ENCODE results near the gene KIRREL1. TPM values are rescaled to one million over a fixed set of nuclear protein-coding genes. Genes with fewer than 3 reads are reported as not detected.

Gene KIRREL1
- total RNA-seq, 1 donor from 2014 or later = 66.8 TPM

DNA sequence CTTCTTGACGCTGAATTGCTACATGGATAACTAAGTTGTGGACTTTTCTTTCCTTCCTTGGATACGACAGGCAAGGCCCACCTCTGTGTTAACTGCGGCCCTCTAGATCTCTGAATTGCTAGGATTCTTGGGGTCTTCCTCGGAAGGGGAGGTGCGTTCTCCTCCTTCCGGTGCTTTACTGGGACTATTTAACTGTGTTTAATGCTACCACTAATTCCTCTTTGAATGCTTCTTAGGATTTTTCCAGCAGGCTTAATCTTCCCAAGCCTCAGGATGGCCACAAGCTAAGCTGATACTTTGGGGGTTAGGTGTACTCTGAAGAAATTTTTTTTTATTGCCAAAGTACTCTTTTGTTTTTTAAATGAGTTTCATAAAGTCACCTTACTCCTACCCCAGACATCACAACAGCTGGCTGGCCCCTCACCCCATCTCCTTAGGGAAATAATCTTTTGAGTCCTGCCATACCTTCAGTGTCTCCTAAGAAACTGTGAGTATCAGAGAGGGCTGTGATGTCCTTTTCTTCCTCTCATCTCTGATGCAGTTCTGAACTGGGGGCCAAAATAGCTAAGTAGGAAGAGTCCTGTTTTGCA, 21.4 kb downstream of the KIRREL1 start:
- Mint-ChIP-seq H3K4me3 (ENCODE audit: unreplicated experiment) (no peak overlapping the region), H3K9me3 (ENCODE audit: unreplicated experiment) (no peaks in the 10 kb centered on the region)
- no peak for DNase-seq (ENCODE audit: low spot score)

DNA sequence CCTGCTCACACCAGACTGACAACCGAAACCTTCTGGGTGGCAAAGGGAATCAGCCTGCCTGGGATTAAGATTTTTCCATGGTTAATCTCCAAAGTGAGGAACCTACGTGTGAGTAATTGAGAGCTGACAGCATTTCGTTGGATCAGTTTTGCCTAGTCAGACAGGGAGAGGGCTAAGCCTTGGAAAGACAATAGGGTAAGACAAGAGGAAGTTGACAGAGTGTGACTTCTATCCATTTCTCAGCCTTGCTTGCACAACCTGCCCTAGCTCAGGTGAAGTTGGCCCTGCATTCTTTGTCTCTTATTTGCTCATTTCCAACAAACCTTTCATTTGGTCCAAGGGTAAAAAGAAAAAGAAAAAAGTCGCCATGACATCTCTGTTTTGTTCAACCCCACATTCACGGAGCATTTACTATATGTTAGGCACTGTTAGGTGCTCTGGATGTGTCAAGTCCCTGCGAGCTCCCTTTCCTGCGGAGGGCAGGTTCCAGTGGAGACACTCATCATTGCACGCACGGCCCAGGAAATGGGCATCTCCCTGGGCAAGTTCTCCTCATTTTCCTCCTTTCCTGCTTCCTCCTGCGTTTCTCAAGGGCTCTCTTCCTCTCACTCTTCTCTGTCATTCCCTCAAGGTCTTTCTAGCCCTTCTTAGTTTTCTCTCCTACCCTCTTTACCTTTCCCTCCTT, 23.3 kb downstream of the KIRREL1 start:
- peak overlapping the region; percentile 70 for H3K4me3 Mint-ChIP-seq (ENCODE audit: unreplicated experiment)

More for the DNA sequence above, 21.4 kb downstream of the KIRREL1 start:
- H3K4me1 Mint-ChIP-seq (ENCODE audit: unreplicated experiment) = peaks cover 88% of the 10 kb centered on the region
- H3K36me3 Mint-ChIP-seq (ENCODE audit: low read depth, unreplicated experiment) = peaks cover 10% of the 10 kb centered on the region
- peaks cover 9% of the 10 kb centered on the region for H3K27me3 Mint-ChIP-seq (ENCODE audit: unreplicated experiment)
- TF ChIP-seq, protein P1, sequence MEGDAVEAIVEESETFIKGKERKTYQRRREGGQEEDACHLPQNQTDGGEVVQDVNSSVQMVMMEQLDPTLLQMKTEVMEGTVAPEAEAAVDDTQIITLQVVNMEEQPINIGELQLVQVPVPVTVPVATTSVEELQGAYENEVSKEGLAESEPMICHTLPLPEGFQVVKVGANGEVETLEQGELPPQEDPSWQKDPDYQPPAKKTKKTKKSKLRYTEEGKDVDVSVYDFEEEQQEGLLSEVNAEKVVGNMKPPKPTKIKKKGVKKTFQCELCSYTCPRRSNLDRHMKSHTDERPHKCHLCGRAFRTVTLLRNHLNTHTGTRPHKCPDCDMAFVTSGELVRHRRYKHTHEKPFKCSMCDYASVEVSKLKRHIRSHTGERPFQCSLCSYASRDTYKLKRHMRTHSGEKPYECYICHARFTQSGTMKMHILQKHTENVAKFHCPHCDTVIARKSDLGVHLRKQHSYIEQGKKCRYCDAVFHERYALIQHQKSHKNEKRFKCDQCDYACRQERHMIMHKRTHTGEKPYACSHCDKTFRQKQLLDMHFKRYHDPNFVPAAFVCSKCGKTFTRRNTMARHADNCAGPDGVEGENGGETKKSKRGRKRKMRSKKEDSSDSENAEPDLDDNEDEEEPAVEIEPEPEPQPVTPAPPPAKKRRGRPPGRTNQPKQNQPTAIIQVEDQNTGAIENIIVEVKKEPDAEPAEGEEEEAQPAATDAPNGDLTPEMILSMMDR (IDR thresholded peaks at IDR 0.05; ENCODE audit: unreplicated experiment) = no peak
- no peak overlapping the region for H3K27ac Mint-ChIP-seq (ENCODE audit: unreplicated experiment)

DNA sequence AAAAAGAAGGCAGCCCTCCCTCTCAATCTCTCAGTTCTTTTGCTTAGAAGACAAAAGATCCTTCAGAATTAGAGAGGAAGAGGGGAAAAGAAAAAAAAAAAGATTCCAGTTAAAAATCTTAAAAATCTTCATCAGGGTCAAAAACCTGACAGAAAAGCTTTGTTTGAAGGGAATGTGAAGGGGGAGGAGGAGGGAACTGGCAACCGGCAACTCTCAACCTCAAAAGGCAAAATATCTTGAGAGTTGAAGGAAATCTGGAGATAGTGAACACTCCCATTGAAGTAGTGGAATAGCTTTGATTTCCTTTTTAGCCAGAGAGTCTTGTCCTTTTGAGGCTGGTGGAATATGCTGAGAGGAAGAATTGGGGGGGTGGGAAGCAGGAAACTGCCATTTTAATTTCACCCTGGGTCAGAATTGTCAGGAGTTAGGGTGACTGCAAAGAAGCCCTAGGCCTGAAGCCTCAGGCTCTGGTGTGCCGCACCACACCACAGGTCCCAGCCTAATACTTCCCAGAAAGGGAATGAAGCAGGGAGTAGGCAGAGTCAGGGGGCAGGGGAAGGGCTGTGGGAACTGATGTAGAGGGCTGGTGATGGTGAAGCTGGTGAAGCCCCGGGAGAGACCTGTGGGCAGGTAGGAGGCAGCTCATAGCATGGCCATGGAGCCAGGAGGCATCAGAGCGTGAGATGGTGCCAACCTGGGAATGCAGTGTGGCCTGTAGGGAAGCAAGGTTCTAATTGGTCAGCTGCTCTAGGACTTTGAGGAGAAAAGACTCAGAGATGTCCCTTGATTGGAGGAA, 24.6 kb downstream of the KIRREL1 start:
- H3K4me3 Mint-ChIP-seq (ENCODE audit: unreplicated experiment) = no peak overlapping the region

More for the DNA sequence above, 23.3 kb downstream of the KIRREL1 start:
- DNase-seq (ENCODE audit: low spot score) = no peak
- Mint-ChIP-seq H3K27ac (ENCODE audit: unreplicated experiment) (peak overlapping the region; percentile 93), H3K4me1 (ENCODE audit: unreplicated experiment) (peaks cover 86% of the 10 kb centered on the region), H3K36me3 (ENCODE audit: low read depth, unreplicated experiment) (peaks cover 4% of the 10 kb centered on the region), H3K9me3 (ENCODE audit: unreplicated experiment) (no peaks in the 10 kb centered on the region), H3K27me3 (ENCODE audit: unreplicated experiment) (peaks cover 9% of the 10 kb centered on the region)
- TF ChIP-seq, protein P1 (IDR thresholded peaks at IDR 0.05; ENCODE audit: unreplicated experiment) = no peak

DNA sequence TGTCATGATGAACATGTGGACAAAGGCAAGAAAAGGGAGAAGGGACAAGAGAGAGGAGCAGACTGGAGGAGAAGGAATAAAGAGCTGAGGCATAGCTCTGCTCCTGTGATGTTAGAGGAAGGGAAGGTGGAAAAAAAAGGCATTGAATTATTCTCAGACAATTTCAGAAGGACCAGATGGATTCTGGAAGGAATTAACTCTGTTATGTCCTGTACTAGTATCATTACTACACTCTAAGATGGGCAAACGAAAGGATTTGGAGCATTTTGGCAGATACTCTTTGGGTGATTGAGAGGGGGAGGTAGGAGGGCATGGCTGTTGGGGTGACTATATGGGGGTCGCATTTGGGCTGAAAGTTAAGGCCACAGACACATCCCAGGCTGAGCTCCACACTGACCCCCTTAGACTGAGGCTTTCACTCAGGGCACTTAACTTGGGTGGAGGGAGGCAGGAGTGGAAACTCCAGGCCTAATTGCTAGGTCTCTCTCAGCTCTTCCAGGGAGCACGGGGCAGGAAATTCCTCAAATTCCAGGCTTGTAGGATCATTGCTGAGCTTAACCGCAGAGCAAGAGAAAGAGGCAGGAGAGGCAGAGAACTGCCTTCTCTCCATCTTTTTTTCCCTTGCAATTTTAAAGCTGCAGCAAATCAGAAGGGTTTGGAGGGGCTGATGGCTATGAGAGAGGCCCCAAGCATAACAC, 25.9 kb downstream of the KIRREL1 start:
- Mint-ChIP-seq H3K9me3 (ENCODE audit: unreplicated experiment) (no peaks in the 10 kb centered on the region), H3K36me3 (ENCODE audit: low read depth, unreplicated experiment) (peaks cover 4% of the 10 kb centered on the region), H3K4me3 (ENCODE audit: unreplicated experiment) (peak overlapping the region; percentile 43), H3K27ac (ENCODE audit: unreplicated experiment) (peak overlapping the region; percentile 97), H3K27me3 (ENCODE audit: unreplicated experiment) (peaks cover 9% of the 10 kb centered on the region), H3K4me1 (ENCODE audit: unreplicated experiment) (peaks cover 90% of the 10 kb centered on the region)
- DNase-seq (ENCODE audit: low spot score) = peak; percentile 64
- TF ChIP-seq, protein P1 (IDR thresholded peaks at IDR 0.05; ENCODE audit: unreplicated experiment) = no peak

More for the DNA sequence above, 24.6 kb downstream of the KIRREL1 start:
- peaks cover 91% of the 10 kb centered on the region for H3K4me1 Mint-ChIP-seq (ENCODE audit: unreplicated experiment)
- peak overlapping the region; percentile 97 for H3K27ac Mint-ChIP-seq (ENCODE audit: unreplicated experiment)
- H3K27me3 Mint-ChIP-seq (ENCODE audit: unreplicated experiment) = peaks cover 9% of the 10 kb centered on the region
- peaks cover 4% of the 10 kb centered on the region for H3K36me3 Mint-ChIP-seq (ENCODE audit: low read depth, unreplicated experiment)
- no peaks in the 10 kb centered on the region for H3K9me3 Mint-ChIP-seq (ENCODE audit: unreplicated experiment)
- TF ChIP-seq, protein P1 (IDR thresholded peaks at IDR 0.05; ENCODE audit: unreplicated experiment) = no peak
- no peak for DNase-seq (ENCODE audit: low spot score)
